ENCODE measurements around the gene KLHL1. TPM values are rescaled to one million over a fixed set of nuclear protein-coding genes. Genes with fewer than 3 reads are reported as not detected.
A peak's percentile ranks its signal among the peaks of the same experiment; 100 is the strongest.
"Not testable (repeated sequence)": the region's sequence is repeated elsewhere in the genome, so short reads cannot be mapped to it uniquely, and the experiment has no call there.

KLHL1 gene, protein sequence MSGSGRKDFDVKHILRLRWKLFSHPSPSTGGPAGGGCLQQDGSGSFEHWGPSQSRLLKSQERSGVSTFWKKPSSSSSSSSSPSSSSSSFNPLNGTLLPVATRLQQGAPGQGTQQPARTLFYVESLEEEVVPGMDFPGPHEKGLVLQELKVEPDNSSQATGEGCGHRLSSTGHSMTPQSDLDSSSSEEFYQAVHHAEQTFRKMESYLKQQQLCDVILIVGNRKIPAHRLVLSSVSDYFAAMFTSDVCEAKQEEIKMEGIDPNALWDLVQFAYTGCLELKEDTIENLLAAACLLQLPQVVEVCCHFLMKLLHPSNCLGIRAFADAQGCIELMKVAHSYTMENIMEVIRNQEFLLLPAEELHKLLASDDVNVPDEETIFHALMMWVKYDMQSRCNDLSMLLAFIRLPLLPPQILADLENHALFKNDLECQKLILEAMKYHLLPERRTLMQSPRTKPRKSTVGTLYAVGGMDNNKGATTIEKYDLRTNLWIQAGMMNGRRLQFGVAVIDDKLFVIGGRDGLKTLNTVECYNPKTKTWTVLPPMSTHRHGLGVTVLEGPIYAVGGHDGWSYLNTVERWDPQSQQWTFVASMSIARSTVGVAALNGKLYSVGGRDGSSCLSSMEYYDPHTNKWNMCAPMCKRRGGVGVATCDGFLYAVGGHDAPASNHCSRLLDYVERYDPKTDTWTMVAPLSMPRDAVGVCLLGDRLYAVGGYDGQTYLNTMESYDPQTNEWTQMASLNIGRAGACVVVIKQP
- 1 to 10 TPM in 1 of 4 donors, under 1 TPM in 3; 0.04 to 1.0 (median 0.79) TPM for polyA plus RNA-seq (ENCODE audit: insufficient read length in 4 of 4)

DNA sequence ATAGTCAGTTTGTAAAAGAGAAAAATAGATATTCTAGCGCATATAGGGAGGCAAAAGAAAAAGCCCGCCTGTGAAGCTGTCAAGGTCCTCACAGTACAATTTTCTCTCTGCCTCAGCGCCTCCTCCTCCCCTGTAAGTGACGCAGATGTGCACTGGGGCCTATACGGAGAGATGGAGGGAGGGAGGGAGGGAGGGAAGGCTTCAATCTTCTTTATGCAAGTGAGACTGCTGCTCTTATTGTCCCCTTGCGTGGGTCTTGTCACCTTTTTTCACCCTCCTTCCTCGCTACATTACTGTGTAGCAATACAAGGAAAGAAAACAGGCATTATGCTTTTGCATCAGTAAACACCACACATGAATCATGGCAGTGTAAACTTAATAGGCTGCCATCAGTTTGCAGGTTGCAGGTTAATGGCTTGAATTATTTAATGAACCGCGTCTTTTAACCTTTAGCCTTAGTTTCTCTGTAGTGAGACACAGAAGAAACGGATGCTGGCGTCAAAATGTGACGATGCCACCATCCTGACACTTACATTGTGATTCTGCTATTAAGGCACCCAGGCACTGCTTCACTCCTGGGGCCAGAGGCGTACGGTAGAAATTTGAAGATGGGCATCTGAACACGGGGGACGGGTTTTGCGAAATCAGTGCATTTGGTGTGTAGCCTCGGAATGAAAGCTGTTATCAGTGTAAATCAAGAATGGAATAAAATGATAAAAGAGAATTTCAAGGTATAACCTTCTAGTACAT, at the start of gene KLHL1:
Gene KLHL1, minus strand, starts transcription at position 97 of the 750 bp plus-strand sequence. CDS start 753 bp downstream, outside the sequence.
- DNase-seq (ENCODE audit: low read depth in 4 of 4, low spot score in 3 of 4), result peak in 1 of 4 donors; percentile 14

DNA sequence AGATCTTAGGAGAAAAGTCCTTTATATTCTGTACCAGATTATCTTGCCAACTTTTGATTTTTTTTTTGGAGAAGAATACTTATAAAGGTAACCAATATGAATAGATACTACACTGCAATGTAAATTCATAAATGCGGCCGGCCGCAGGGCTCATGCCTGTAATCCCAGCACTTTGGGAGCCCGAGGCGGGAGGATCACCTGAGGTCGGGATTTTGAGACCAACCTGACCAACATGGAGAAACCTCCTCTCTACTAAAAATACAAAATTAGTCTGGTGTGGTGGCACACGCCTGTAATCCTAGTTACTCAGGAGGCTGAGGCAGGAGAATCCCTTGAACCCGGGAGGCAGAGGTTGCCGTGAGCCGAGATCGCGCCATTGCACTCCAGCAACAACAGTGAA, 34.4 kb upstream of the KLHL1 start:
- not testable (repeated sequence) for DNase-seq (ENCODE audit: low read depth in 4 of 4, low spot score in 3 of 4)

DNA sequence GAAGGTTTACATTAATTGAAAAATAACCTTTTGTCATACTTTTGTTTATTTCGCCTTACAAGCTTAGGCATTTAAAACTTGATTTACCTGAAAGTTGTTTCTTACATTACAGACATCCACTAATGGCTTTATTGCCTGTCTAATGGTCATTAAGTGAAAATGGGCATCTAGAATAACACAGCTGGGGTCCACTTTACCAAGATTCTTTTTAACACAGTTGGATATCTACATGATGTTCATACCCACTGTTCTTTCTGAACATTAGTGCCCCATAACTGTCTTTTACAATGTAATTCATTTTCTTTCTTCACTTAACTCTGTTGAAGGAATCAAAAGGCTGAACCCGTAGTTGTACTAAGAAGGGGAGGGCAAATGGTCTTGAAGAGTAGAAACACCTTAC, 19.8 kb upstream of the KLHL1 start:
- no peak for DNase-seq (ENCODE audit: low read depth in 4 of 4, low spot score in 3 of 4)

DNA sequence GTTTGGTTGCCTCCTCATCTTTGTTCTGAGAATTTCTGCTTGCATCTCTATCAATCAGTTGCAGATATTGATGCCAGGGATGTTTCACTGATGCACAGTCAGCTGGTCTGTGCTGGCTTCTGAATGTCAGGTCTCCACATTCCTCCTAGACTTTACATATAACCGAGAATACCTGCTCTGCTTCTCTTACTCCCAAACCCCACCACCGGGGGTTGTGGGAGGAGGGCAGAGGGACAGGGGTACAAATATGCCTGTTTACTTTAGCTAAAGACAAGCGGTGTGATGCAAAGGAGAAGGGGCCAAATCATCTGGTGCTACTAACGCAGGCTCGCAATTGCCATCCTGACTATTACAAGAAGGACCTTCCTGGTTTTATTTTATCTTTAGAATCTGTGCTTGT, 17.4 kb upstream of the KLHL1 start:
- DNase-seq (ENCODE audit: low read depth in 4 of 4, low spot score in 3 of 4), result no peak

DNA sequence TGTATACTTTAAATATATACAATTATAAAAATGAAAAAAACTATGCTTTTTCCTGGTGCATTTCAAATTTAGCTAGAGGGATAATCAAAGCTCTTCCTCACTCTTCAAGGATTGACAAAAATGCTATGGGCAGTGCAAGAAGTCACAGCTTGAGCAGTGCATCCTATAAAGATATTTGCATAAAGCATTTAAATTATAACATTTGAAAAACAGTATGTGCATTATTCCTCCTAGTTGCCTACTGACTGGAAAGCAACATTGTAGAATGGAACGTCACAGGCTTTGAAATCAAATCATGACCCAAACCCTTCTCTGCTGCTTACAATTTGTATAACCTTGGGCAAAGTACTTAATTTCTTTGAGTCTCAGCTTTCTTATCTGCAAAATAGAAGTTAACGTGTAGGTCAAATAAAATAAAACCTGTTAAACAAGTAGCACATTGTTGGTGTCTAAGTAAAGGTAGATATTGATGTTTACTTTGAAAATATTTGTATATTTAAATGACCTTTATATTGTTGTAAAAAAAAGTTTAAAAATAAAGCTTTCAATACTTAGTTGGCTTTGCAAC, 9.2 kb upstream of the KLHL1 start:
- DNase-seq (ENCODE audit: low read depth in 4 of 4, low spot score in 3 of 4), result no peak

DNA sequence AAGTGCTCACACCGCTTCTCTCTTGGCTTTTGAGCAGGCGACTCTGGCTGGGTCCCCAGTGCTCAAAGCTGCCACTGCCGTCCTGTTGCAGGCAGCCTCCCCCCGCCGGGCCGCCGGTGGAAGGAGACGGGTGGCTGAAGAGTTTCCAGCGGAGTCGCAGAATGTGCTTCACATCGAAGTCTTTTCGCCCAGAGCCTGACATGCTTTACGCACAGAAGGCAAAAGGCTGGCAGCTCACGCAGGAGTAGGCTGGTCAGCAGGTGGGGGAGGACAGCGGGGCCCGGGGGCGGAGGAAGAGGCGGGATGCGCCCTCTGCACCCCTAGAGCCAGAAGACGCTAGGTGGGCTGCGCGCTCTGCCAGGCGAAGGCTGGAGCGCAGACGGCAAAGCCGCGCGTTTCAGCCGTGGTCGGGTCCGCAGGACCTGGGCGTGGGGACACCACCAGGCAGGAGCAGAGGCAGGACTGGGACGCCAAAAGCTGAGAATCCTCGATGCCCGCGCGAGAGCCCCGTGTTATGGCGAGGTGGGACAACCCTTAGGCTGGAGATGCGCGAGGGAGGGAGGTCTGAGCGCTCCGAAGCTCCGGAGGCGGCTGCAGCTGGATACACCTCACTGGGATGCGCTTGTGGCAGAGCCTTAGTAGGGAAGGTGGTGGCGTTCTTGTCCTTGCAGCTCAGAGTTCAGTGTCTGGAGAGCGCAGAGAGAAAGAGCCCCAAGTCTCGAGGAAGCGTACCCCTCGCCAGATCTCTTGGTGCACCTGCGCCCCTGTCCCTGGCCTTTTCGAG, 562 bp downstream of the KLHL1 start, which contains the start of gene ATXN8OS:
Gene ATXN8OS, plus strand, starts transcription at position 329 of the 784 bp plus-strand sequence.
- DNase-seq (ENCODE audit: low read depth in 4 of 4, low spot score in 3 of 4), result peak in 1 of 4 donors; percentile 16

DNA sequence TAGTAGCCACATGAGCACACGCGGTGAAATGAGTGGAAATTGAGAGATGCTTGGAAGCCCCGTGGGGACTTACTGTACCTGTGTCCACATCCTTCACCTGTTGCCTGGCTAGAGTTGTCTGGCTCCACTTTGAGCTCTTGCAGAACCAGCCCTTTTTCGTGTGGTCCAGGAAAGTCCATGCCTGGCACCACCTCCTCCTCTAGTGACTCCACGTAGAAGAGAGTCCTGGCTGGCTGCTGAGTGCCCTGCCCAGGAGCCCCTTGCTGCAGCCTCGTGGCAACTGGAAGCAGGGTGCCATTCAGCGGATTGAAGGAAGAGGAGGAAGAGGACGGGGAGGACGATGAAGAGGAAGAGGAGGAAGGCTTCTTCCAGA, 1.1 kb downstream of the KLHL1 start:
- DNase-seq (ENCODE audit: low read depth in 4 of 4, low spot score in 3 of 4), result no peak

DNA sequence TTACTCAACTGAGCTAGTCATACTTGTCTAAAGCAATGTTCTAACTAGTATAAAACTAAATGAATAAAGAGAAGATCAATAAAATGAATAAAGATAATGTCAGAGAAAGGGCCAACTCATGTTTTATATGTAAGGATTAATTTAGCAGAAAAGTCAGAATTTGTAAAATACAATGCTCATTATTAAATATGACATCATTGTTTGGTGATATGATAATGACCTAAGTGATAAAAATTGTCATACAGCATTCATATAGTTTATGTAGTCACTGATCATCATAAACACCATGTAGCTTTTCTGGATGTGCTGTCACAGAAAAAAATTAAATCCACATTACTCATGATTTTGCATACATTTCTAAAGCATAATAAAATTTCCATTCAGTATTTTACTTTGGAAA, 3.8 kb downstream of the KLHL1 start:
- DNase-seq (ENCODE audit: low read depth in 4 of 4, low spot score in 3 of 4), result no peak

DNA sequence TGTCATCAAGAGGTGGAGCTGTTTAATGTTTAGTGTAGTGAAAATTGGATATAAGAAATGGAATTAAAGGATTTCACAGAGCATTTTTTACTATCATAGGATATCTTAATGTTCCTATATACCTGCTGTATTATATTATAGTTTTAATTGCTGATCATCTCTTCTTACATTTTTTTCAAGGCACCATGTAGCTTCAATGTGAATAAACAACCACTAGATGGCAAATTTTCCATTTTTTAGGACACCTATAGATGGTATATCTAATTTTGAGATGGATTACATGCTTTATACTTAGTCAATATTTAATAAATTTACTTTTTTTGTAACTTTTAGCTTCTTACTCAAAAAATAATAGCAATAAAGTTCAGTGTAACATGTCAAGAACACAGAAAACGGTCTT, 9.6 kb downstream of the KLHL1 start:
- DNase-seq (ENCODE audit: low read depth in 4 of 4, low spot score in 3 of 4), result no peak

DNA sequence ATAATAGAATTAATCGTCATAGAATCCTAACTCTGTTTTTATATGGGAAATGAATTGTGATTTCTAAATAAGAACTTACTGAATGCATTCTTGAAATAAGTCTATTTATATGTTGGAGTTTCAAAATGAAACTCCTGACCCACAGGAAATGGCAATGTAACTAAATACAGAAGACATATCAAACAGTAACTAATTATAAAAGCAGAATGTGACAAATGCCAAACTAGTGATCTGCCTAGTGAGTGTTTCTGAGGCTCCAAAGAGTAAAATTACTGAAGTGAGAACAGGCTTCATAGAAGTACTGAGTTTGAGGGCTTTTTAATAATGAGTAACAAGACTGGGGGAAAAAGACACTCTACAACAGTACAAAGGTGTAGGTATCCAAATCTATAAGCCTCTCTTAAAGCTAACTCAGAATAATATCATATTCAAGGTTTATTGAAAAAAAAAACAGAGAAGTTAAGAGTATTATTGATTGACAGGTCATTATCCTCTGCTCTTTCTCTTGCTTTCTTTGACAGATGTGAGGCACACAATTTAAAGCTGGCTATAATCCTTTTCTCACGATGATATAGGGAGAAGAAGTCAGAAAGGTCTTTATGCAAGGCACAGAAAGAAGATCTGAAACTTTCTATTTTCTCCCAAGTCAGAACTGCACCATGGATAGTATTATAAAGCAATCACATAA, 18.1 kb downstream of the KLHL1 start:
- DNase-seq (ENCODE audit: low read depth in 4 of 4, low spot score in 3 of 4), result no peak

DNA sequence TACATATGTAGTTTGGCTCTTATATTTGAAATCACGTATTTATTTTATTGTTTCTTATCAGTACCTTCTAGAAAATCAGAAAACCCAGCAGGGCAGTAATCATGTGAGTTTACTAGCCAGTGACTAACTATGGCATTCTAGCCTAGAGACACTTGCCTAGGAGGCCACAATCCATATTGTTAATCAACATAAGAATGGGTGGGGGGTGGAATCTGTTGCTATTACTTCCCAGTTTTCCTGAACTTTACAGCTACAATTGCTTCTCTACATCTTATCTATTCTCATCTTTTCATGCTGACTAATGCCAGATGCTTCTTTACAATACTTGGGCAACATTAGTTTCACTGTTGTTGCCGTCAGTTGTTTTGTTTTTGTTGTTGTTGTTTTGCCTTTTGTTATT, 19.3 kb downstream of the KLHL1 start:
- no peak for DNase-seq (ENCODE audit: low read depth in 4 of 4, low spot score in 3 of 4)

DNA sequence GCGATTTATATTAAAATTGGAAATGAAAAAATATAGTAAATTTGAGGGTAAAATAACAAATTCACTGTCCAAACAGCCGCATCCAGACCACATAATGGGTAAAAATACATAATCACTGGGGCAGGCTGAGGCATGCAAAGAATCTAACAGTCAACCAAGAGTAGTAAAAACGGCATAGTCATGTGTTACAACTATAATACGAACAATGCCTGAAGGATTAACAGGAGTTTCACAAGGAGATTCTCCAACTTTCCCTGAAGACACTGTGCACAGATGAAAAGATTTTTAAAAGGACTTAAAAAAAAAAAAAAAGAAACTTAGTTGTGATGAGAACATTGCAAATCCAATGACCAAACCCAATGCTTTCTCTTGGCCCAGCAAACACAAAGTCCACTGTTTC, 21.0 kb downstream of the KLHL1 start:
- no peak for DNase-seq (ENCODE audit: low read depth in 4 of 4, low spot score in 3 of 4)

DNA sequence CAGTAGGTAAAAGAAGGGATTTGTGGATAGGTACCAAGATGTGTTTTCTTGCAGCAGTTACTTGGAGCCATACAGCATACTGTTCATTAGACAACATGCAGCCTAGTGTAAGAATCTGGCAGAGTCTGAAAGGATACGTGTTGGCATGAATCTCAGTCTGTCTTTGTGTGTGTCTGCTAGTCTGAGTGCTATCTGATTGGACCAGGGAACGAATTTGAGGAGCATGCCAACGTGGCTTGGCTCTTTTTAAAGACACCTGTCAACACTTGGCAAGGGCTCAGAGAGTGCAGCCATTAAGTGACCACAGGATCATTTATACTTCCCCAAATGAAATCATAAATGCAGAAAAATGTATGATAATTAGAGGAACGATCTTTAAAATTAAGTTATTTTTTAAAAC, 28.2 kb downstream of the KLHL1 start:
- DNase-seq (ENCODE audit: low read depth in 4 of 4, low spot score in 3 of 4), result no peak

DNA sequence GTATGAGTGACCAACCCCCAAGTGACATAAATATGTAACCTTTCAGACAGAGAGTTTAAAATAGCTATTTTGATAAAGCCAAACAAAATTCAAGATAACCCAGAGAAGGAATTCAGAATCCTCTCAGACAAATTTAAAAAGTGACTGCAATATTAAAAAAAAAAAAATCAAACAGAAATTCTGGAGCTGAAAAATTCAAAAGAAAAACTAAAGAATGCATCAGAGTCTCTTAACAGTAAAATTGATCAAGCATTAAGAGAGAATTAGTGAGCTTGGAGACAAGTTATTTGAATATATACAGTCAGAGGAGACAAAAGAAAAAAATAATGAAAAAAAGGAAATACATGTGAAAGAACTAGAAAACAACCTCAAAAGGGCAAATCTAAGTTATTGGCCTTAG, 53.7 kb downstream of the KLHL1 start:
- no peak for DNase-seq (ENCODE audit: low read depth in 4 of 4, low spot score in 3 of 4)

DNA sequence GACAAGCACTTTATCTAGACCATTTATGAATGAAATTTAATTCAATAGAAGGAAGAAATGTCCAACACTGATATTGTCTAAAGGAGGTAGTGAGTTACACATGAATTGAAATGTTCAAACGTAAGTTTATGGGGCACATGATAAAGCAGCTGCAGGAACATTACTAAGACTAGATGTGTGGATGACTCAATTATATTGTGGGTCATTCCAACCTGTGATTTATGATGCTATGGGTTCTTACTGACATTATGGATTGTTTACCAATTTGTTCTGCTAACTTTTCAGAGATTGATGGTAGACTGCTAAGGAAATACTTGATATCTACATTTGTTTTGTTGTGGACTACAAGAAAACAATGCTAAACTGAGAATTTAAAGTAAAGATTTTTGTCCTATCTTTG, 56.7 kb downstream of the KLHL1 start:
- DNase-seq (ENCODE audit: low read depth in 4 of 4, low spot score in 3 of 4), result no peak

DNA sequence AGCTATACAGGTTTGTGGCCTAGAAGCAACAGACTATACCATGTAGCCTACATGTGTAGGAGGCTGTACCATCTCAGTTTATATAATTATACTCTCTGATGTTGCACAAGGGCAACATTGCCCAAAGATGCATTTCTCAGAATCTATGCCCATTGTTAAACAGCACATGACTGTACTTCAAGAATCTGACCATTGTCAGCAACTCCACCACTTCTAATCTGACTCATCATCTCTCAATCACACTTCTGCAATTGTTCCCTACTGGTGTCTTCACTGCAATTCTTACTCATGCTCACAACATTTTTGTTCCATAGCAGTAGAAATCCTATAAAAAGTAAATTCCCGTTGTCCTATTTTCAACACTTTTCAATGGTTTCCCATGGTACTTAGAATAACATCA, 64.6 kb downstream of the KLHL1 start:
- no peak for DNase-seq (ENCODE audit: low read depth in 4 of 4, low spot score in 3 of 4)

DNA sequence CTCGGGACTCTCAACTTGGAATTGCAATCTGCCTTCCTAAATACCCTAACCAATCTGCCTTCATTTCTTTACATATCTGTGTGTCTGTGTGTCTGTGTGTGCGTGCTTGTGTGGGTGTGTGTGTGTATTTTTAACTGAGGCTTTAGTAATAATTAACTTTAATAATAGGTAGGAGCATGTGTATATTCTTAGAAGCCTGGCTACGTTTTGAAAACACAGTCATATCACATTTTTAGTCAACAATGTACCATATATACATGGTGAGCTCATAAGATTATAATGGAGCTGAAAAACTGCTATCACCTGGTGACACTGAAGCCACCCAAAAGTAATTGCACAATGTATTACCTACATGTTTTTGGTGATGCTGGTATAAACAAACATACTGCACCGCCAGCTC, 66.1 kb downstream of the KLHL1 start:
- no peak for DNase-seq (ENCODE audit: low read depth in 4 of 4, low spot score in 3 of 4)

DNA sequence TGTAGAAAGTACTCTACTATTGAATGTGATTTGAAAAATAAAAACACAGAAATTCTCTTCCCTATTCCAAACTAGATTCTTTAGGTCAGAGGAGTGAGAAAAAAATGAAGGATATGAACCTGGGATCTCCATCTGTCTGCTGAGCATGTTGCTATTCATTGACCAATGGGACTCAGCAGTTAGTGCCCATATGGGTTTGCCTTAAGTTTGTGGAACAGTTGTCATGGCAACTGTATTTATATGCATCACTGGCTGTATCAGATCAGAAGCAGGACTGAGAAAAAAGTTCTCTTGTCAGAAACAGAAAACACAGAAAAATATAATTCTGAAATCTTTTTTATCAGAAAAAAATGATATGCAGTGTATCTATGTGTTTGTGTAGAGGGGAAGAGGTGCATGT, 74.0 kb downstream of the KLHL1 start:
- DNase-seq (ENCODE audit: low read depth in 4 of 4, low spot score in 3 of 4), result no peak

DNA sequence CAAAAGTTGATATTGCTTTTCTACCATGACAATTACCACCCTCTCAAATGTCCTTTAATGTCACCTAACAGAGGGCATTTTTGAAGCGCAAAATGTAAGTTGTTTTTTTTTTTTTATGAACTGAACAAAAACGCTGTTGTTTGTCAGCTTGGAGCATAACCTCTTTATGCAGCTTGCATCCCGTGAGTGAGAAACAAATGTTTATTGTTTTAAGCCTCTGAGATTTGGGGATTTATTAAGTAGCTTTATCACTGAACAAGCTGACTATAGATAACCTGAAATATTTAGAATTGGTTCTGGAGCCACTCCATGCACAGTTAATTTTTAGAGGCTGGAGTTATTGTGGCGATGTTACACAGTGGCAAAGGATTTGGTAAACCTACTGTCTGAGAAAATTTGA, 80.7 kb downstream of the KLHL1 start:
- DNase-seq (ENCODE audit: low read depth in 4 of 4, low spot score in 3 of 4), result no peak

DNA sequence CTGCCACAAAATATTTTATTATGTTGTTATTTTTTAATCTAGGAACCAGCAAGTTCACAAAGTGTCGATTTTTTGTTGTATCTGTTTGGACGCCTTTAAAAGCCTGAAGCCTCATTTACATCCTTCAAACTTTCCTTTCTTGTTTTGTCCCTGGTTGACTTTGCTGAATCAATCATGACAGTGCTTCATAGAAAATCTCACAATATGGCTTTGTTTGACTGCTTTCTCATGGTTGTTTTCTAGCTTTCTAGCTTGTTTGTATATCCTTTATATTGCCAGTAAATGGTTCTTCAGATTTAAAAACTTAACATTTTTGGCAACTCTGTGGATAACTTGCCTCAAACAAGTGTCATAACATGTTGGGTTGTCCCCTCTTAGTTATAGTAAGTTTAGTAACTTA, 84.7 kb downstream of the KLHL1 start:
- DNase-seq (ENCODE audit: low read depth in 4 of 4, low spot score in 3 of 4), result no peak
